Hippocampal formation (tissue), 2 donors: ENCODE measurements around the gene WDR87.
"Not testable (repeated sequence)": the region's sequence is repeated elsewhere in the genome, so short reads cannot be mapped to it uniquely, and the experiment has no call there.

Source experiments
- DNase-seq, 2 donors: peaks; one replicate each; lab custom pipeline; 2025; lab: John Stamatoyannopoulos, UW

WDR87 gene

GRCh38 chr19:37930416-37930815 lies 24.0 kb upstream of the WDR87 start:
- no peak for DNase-seq

- no peak for DNase-seq
Measured at GRCh38 chr19:37929355-37929923, 23.0 kb upstream of the WDR87 start.

- no peak for DNase-seq
Measured at GRCh38 chr19:37928527-37929286, 22.3 kb upstream of the WDR87 start.

- DNase-seq = no peak
Measured at GRCh38 chr19:37926711-37927110, 20.3 kb upstream of the WDR87 start.

- DNase-seq = no peak
Measured at GRCh38 chr19:37926255-37926654, 19.9 kb upstream of the WDR87 start.

DNA sequence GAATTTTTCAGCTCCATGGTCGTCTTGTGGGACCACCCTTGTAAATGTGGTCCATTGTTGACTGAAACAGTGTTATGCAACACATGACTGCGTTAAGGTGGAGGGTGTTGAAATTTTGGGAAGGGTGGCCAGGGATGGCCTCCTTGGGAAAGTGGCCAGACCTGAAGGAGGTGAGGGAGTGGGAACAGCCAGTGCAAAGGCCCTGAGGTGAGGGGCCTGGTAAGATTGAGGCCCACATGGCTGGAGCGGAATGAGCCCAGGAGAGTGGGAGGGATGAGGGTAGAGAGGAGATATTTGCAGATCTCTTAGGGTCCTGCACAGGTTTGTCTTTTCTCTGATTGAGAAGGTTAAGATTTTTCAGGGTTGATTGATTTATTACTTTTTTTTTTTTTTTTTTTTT lies 18.8 kb upstream of the WDR87 start:
- no peak for DNase-seq

DNA sequence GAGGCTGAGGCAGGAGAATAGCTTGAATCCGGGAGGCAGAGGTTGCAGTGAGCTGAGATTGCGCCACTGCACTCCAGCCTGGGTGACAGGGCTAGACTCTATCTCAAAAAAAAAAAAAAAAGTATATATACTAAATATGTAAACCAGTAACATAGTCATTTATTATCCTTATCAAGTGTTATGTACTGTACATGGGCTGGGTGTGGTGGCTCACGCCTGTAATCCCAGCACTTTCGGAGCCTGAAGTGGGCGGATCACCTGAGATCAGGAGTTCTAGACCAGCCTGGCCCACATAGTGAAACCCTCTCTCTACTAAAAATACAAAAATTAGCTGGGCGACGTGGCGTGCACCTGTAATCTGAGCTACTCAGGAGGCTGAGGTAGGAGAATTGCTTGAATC lies 18.2 kb upstream of the WDR87 start:
- DNase-seq = not testable (repeated sequence)

- no peak for DNase-seq
Measured at GRCh38 chr19:37920591-37921450, 14.4 kb upstream of the WDR87 start.

DNA sequence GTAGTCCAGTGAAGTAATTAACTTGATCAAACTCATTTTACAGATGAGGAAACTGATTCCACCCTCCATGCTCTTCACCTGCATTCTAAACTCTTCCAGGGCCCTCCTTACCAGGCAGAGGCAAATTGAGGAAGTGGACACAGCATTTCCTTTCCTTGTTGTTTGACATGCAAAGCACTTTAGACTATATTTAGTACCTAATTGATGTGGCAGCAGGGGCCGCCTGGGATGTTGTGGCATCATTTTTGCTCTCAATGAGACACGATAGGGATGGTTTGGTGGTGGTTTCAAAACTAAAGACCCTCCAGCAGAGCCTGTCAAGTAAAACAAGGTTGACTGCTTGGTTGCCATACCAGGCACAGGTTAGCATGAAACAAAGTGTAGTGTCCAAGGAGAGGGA lies 8.5 kb upstream of the WDR87 start:
- DNase-seq = no peak

DNA sequence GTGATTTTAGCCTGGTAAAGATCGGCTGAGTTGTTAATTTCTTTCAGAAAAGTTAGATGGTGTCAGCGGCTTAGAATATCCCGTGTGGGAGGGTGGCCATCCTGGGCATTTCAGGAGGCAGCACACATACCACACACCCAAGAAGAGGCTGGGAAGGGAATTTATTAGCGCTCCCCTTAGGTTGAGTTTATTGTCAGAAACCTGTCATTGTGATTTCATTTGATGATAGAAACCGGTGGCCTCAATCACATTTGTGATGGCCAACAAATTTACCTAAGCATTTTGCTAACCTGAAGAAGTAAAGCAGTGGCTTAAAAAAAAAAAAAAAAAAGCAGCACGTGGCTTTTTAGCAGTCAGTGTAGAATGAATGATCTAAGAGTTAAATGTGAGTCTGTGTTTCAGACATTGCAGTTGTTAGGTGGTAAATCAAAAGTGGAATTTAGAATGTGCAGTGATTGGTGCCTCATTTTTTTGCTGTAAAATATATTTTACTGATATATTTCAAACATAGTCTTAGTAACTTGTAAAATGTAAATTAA lies 3.3 kb upstream of the WDR87 start:
- DNase-seq = no peak

DNA sequence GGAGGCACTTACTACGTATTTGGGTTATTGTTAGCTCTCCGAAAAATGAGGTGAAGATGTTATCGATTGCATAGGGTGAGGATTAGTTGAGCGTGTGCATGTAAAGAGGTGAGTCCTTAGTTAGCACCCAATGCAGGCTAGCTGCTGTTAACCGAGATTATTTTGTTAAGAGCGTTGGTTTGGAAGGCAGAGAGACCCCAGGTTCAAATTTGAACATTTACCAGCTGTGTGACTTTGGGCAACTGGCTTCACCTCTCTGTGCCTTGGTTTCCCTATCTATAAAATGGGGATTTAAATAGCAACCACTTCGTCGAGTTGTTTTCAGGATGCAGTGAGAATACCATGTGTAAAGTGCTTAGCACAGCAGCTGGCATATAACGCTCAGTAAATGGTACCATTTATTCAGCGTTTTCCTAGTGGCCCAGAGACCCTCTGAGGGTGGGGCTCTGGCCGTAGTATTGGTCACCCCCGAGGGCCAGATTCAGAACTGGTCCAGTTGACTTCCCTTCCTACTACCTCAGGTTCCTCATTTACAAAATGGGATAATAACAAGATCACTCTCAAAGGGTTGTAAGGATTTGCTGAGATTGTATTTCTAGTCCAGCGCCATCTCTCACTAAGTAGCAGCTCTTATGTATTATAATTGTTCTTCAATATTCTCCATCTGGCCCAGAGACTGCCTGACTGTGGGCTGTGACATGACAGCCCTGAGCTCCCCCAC lies 1.5 kb upstream of the WDR87 start:
- no peak for DNase-seq

DNA sequence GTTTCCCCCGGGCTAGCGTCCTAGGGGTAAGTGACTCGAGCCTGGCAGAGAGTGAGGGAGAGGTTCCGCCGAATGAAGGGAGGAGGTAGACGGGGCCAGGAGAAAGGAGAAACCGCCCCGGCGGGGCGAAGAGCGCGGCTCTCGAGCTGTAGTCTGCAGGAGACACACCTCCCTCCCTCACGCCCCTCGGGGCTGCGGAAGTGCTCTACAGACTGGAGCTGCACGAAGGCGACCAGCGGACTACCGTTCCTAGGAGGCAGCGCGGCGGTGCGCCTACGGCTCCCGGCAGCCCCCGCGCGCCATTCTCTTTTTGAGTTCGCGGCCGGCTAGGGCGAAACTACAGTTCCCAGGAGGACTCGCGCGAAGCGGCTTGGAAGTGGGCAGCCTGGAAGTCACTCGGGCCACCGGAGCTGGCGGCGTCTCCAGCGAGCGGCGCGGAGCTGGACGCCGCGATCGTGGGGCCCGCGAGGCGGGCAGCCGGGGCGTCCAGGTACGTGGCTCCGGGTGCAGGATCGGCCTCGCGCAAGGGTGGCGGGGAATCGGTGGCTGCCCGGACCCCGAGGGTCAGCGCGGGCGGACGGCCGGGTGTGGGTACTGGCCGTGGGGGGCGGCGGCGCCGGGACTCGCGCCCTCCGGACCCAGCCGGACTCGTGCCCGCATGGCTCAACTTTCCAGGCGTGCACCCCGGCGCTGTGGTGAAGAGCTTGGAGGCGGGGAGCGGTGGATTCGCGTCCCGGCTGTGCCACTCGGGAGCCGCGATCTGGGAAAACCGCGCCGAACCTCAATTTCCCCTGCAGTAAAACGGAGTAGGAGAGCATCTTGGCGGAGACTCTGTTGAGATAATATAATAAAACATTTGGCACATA lies 708 bp upstream of the WDR87 start, which contains the start of gene SIPA1L3:
Gene SIPA1L3 (plus strand): TSS at position 340 of the 866 bp plus-strand sequence. CDS start 174,358 bp downstream, outside the sequence.
- peak; percentile 94 to 95 for DNase-seq

- no peak for DNase-seq
Measured at GRCh38 chr19:37903096-37903495, 3.3 kb downstream of the WDR87 start.

DNA sequence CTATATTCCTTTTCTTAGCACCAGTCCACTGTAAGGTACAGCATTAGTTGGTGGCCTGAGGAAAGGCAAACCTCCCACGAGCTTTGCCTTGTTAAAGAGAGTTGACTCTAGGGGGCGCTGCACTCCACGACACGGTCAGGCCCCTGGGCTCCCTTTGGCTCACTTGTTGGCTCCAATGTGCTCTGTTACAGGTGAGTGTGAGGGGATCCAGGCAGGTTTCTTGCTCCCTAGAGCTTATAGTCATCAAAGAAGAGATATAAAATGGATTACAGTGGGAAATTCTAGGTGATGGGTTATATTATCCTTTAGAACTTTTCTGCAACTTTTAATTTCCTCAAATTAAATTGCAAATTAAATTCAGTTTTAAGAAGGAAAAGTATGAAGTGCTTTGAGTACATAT lies 3.7 kb downstream of the WDR87 start:
- peak; percentile 45 to 65 for DNase-seq

DNA sequence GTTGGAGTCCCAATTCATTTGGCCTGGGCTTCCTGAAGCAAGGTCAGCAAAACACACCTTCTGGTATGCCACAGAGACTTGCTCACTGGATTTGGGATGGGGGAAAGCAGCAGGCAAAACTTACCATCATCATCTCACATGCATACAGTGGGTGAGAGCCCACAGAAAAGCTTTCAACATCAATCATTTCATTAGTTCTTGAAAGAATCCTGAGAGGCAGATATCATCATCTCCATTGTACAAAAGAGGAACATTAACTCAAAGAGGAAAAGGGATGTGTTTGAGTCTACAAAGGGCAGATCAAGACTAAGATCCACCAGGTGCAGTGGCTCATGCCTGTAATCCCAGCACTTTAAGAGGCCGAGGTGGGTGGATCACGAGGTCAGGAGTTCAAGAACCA lies 6.4 kb downstream of the WDR87 start:
- no peak for DNase-seq

DNA sequence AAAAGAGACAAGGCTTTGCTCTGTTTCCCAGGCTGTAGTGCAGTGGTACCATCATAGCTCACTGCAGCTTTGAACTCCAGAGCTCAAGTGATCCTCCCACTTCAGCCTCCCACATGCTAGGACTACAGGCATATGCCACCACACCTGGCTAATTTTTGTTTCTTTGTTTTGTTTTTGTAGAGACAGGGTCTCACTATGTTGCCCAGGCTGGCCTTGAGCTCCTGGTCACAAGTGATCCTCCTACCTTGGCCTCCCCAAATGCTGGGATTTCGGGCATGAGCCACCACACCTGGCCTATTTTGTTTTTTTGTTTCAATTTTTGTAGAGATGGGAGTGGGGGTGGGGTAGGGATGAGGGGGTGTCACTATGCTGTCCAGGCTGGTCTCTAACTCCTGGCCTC lies 6.9 kb downstream of the WDR87 start:
- no peak for DNase-seq

DNA sequence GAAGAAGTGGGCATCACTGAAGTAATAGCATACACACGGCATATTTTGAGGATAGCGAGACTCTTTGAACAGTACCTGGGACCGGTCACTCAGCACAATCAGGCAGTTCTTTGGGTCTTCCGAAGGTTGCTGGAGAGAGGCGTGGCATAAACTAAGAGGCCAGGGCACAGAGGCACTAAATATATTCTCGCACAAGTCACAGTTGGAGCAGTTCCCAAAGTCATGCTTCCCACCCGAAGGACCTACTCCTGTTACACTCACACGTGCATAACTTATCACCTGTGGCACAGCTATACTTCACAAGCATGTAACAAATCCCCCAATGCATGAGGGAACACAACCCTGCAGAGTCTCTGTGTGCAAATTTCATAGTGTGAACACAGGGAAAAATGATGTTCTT lies 10.2 kb downstream of the WDR87 start:
- DNase-seq = no peak

DNA sequence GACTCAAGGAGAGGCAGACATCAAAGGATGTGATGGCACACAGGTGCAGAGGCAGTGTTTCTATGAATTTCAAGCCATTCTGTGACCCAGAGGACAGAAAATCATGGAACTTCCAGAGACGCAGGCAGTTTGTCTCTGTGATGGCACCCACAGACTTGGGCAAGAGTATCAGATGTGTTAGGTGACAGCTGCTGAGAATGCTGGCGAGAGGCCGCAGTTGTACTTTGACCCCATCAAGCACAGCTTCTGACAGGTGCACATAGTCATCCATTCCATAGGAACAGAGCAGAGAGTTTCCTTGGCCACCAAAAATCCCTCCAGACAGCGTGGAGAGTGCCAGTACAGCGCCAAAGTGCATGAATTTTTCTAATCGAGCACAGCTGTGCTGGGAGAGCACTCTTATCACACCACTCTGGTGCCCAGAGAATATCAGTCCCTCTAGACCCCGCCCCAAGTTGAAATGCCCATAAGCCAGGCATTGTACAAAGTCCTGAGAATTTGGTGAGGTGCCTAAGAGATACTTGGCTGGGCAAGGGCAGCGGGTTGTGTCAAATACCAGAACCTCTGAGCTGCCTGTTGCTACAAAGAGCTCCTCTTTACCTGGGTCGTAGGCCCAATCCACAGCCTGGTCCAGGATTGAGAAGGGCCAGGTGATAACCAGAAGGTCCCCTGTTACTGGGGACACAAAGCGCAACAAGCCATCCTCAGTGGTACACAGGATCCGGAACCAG lies 12.4 kb downstream of the WDR87 start:
- DNase-seq = no peak

DNA sequence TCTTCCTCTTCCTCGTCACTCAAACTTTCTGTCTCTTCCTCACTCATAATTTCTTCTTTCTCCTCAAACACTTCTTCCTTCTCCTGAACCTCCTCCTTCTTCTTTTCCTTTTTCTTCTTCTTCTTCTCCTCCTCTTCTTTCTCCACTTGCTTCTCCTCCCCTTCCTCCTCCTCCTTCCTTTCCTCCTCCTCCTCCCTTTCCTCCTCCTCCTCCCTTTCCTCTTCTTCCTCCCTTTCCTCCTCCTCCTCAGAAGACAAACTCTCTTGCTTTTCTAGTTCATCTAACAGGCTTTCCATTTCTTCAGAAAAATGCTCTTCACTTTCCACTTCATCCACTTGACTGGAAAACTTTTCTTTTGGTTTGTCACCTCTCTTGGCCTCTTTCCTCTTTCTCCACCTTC lies 19.8 kb downstream of the WDR87 start:
- no peak for DNase-seq

DNA sequence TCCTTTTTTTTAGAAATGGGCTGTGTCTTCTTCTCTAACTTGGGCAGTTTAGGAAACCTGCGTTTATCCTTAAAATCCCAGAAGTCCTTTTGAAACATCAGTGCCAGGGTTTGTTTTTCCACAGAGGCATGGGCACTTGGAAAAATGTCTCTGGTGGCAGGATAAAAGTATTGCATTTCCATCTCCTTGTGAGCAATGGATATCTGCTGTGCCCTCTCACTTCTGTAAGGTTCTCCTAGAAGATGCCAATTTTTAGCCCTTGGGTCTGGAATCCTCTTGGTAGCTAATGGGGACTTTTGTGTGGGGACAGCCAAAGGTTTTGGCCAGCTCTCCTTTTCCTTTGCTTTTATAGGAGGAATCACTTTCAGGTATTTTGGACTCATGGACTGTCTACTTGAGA lies 21.0 kb downstream of the WDR87 start:
- no peak for DNase-seq
